ENCODE results near the gene TMEM39B. TPM values are rescaled to one million over a fixed set of nuclear protein-coding genes. Genes with fewer than 3 reads are reported as not detected.
A peak's percentile ranks its signal among the peaks of the same experiment; 100 is the strongest.

TMEM39B gene
- total RNA-seq, 1 experiment from 2014 or later, result 30.4 TPM

DNA sequence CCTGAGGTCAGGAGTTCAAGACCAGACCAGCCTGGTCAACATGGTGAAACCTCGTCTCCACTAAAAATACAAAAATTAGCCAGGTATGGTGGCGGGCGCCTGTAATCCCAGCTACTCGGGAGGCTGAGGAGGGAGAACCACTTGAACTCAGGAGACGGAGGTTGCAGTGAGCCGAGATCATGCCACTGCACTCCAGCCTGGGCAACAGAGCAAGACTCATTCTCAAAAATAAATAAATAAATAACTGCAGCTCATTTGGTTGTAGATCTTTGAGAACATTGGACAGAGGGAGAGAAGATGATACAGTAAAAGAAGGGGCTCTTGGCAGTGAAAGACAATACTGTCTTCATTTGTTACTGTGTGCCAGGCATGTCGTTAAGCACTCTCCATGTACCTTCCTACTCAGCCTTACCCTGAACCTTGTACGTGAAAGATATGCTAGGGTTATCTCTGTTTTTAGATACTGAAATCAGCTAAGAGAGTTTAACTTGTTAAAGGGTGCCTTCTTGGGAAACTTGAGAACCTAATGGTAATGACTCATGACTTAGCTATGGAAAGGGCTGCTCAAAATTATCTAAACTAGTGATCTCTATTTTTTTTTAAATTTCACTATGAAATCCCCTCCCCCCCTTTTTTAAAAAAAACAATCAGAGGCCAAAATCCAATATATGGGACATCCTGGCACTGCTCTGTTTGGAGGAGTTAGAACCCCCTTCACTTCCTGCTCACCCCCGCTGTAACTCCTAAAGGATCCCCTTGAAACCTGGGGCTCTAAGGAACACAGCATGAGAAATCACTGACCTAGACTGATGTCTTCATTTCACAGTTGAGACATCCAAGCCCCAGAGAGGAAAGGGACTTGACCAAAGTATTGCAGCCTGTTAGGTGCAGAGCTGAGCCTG is 28.3 kb downstream of the TMEM39B start:
- intact Hi-C loops (cut with micrococcal nuclease; ENCODE audit: unreplicated experiment), result no loop called here
- Histone ChIP-seq H3K27ac (ENCODE audit: low read depth, low read length, poor library complexity, severe bottlenecking) (no peak overlapping the region), H3K27me3 (replicated peaks; ENCODE audit: insufficient read depth, low read depth, low read length, poor library complexity) (no peaks in the 10 kb centered on the region), H3K9me3 (ENCODE audit: low read depth, low read length, poor library complexity, severe bottlenecking) (no peaks in the 10 kb centered on the region), H3K4me1 (ENCODE audit: insufficient read depth, low read length, poor library complexity, severe bottlenecking) (no peaks in the 10 kb centered on the region), H3K4me3 (ENCODE audit: low read depth, low read length, poor library complexity, severe bottlenecking) (no peak overlapping the region), H3K36me3 (ENCODE audit: insufficient read depth, low read length, poor library complexity, severe bottlenecking) (peaks cover 40% of the 10 kb centered on the region)
- POLR2A ChIA-PET (ENCODE audit: low non-redundant PET), result no interaction called here
- peak; percentile 57 for DNase-seq (ENCODE audit: low spot score)
- CTCF ChIA-PET, result interaction anchor here (0.6 kb wide), 2 partner anchors 10 to 33 kb away, joined by 3 read pairs; no protein-coding TSS in a partner anchor
- BruUV-seq (replicated peaks), result no TSS peak
- TF ChIP-seq EZH2 (IDR thresholded peaks at IDR 0.05; ENCODE audit: borderline replicate concordance, low read depth, low read length, poor library complexity, severe bottlenecking), result no peak
- no peak for TF ChIP-seq CTCF (conservative IDR thresholded peaks at IDR 0.05; ENCODE audit: low read depth, low read length)

DNA sequence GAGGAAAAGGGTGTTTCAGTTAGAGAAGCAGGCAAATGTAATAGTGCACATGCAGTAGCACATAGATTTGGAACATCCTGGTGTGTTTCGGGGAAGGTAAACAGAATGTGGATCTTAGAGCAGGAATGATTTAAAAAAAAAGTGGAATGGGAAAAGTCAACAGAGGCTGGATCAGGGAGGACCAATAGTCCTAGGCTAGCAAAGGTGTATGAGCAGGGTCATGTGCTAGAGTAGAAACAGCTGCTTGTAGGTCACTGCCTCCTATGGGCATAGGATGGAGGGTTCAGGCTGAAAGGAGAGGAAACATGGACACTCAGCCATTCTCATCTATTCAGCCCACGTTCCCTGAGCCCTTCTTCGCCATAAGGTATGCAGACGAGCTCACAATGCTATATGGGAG is 31.4 kb downstream of the TMEM39B start:
- POLR2A ChIA-PET (ENCODE audit: low non-redundant PET), result interaction anchor here (0.6 kb wide), 1 partner anchor 31 kb away, joined by 3 read pairs; no protein-coding TSS in a partner anchor
- H3K4me3 ChIP-seq (ENCODE audit: low read depth, low read length, poor library complexity, severe bottlenecking), result no peak overlapping the region
- no peaks in the 10 kb centered on the region for H3K27me3 ChIP-seq (replicated peaks; ENCODE audit: insufficient read depth, low read depth, low read length, poor library complexity)
- DNase-seq (ENCODE audit: low spot score), result no peak
- TF ChIP-seq EZH2 (IDR thresholded peaks at IDR 0.05; ENCODE audit: borderline replicate concordance, low read depth, low read length, poor library complexity, severe bottlenecking), result no peak
- no peaks in the 10 kb centered on the region for H3K9me3 ChIP-seq (ENCODE audit: low read depth, low read length, poor library complexity, severe bottlenecking)
- H3K4me1 ChIP-seq (ENCODE audit: insufficient read depth, low read length, poor library complexity, severe bottlenecking), result no peaks in the 10 kb centered on the region
- H3K36me3 ChIP-seq (ENCODE audit: insufficient read depth, low read length, poor library complexity, severe bottlenecking), result peaks cover 22% of the 10 kb centered on the region
- BruUV-seq (replicated peaks), result no TSS peak
- H3K27ac ChIP-seq (ENCODE audit: low read depth, low read length, poor library complexity, severe bottlenecking), result no peak overlapping the region
- intact Hi-C loops (cut with micrococcal nuclease; ENCODE audit: unreplicated experiment), result no loop called here
- CTCF ChIA-PET, result no interaction called here

DNA sequence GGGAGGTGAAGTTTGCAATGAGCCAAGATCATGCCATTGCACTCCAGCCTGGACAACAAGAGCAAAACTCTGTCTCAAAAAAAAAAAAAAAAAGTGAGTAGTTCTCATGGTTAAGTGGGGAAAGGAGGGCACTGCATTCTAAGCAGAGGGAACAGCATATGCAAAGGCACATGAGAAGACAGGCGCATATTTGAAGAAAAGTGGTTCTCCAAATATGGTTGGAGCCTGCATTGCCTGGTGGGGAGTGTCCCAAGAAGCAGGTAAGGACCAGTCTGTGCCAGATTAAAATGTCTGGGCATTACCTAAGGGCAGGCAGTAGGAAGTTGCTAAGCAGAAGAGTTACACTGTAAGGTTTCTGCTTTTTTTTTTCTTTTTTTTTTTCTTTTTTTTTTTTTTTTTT is 32.6 kb downstream of the TMEM39B start:
- TF ChIP-seq EZH2 (IDR thresholded peaks at IDR 0.05; ENCODE audit: borderline replicate concordance, low read depth, low read length, poor library complexity, severe bottlenecking) (no peak), CTCF (conservative IDR thresholded peaks at IDR 0.05; ENCODE audit: low read depth, low read length) (no peak)
- H3K4me1 ChIP-seq (ENCODE audit: insufficient read depth, low read length, poor library complexity, severe bottlenecking), result no peaks in the 10 kb centered on the region
- POLR2A ChIA-PET (ENCODE audit: low non-redundant PET), result no interaction called here
- CTCF ChIA-PET, result no interaction called here
- no peak for DNase-seq (ENCODE audit: low spot score)
- no TSS peak for BruUV-seq (replicated peaks)
- H3K27ac ChIP-seq (ENCODE audit: low read depth, low read length, poor library complexity, severe bottlenecking), result no peak overlapping the region
- no peaks in the 10 kb centered on the region for H3K9me3 ChIP-seq (ENCODE audit: low read depth, low read length, poor library complexity, severe bottlenecking)
- intact Hi-C loops (cut with micrococcal nuclease; ENCODE audit: unreplicated experiment), result no loop called here
- no peak overlapping the region for H3K4me3 ChIP-seq (ENCODE audit: low read depth, low read length, poor library complexity, severe bottlenecking)
- no peaks in the 10 kb centered on the region for H3K27me3 ChIP-seq (replicated peaks; ENCODE audit: insufficient read depth, low read depth, low read length, poor library complexity)
- peaks cover 16% of the 10 kb centered on the region for H3K36me3 ChIP-seq (ENCODE audit: insufficient read depth, low read length, poor library complexity, severe bottlenecking)
